SK-N-SH treated with all-trans-retinoic acid at 6 μM for 48 hours (cell line): ENCODE data around the gene TXNDC11.

Source experiments
- ATAC-seq: fragments of 200-7000 bp; cut with Tn5 transposase; 3 replicates; pipeline ENCODE4 v1.9.1; 2020; ENCODE audit warnings: mild to moderate bottlenecking, moderate library complexity
- BACH2 ChIP-seq: fragments of 250-450 bp; sonication (Bioruptor Pico); IDR thresholded peaks from 2 replicates; pipeline ENCODE4 v1.9.0; 2021; ENCODE audit warnings: mild to moderate bottlenecking, borderline replicate concordance
- CREB5 ChIP-seq: fragments of 250-450 bp; sonication (Bioruptor Pico); IDR thresholded peaks from 2 replicates; pipeline ENCODE4 v1.5.1; 2020; ENCODE audit warnings: low read depth, mild to moderate bottlenecking, moderate library complexity
- CSDC2 ChIP-seq: fragments of 250-450 bp; sonication (Bioruptor Pico); IDR thresholded peaks from 2 replicates; pipeline ENCODE4 v1.5.0; 2020; ENCODE audit warnings: mild to moderate bottlenecking, moderate library complexity
- ESRRG ChIP-seq: fragments of 250-450 bp; sonication (Bioruptor Pico); IDR thresholded peaks from 2 replicates; pipeline ENCODE4 v1.6.1; 2021; ENCODE audit warnings: mild to moderate bottlenecking
- GLIS3 ChIP-seq: fragments of 250-450 bp; sonication (Bioruptor Pico); IDR thresholded peaks from 2 replicates; pipeline ENCODE4 v1.5.0; 2020; ENCODE audit warnings: mild to moderate bottlenecking, moderate library complexity
- OSR1 ChIP-seq: fragments of 250-450 bp; sonication (Bioruptor Pico); IDR thresholded peaks from 2 replicates; pipeline ENCODE4 v1.8.0; 2022; ENCODE audit warnings: moderate library complexity, mild to moderate bottlenecking, inconsistent platforms
- PATZ1 ChIP-seq: fragments of 250-450 bp; sonication (Bioruptor Pico); IDR thresholded peaks from 2 replicates; pipeline ENCODE4 v1.8.0; 2020; ENCODE audit warnings: mild to moderate bottlenecking, moderate library complexity, borderline replicate concordance
- PPARA ChIP-seq: fragments of 250-450 bp; sonication (Bioruptor Pico); IDR thresholded peaks from 2 replicates; pipeline ENCODE4 v1.5.0; 2020; ENCODE audit warnings: mild to moderate bottlenecking, borderline replicate concordance
- SNAI2 ChIP-seq: fragments of 250-450 bp; sonication (Bioruptor Pico); IDR thresholded peaks from 2 replicates; pipeline ENCODE4 v1.5.0; 2020; ENCODE audit warnings: mild to moderate bottlenecking, moderate library complexity
- TCF4 ChIP-seq: fragments of 250-450 bp; sonication (Bioruptor Pico); IDR thresholded peaks from 2 replicates; pipeline ENCODE4 v1.8.0; 2021; ENCODE audit warnings: mild to moderate bottlenecking, moderate library complexity, borderline replicate concordance
- TOX ChIP-seq: fragments of 250-450 bp; sonication (Bioruptor Pico); IDR thresholded peaks from 2 replicates; pipeline ENCODE4 v1.8.0; 2021; ENCODE audit warnings: mild to moderate bottlenecking, moderate library complexity, borderline replicate concordance
- ZC3H10 ChIP-seq: fragments of 250-450 bp; sonication (Bioruptor Pico); IDR thresholded peaks from 2 replicates; pipeline ENCODE4 v1.5.1; 2021; ENCODE audit warnings: mild to moderate bottlenecking, moderate library complexity
- ZFP3 ChIP-seq: fragments of 250-450 bp; sonication (Bioruptor Pico); IDR thresholded peaks from 2 replicates; pipeline ENCODE4 v1.5.0; 2020; ENCODE audit warnings: mild to moderate bottlenecking, moderate library complexity
- ZFP30 ChIP-seq: fragments of 450-650 bp; formaldehyde crosslinking; IDR thresholded peaks from 2 replicates; pipeline ENCODE4 v1.5.0; 2022; ENCODE audit warnings: mild to moderate bottlenecking, moderate library complexity
- ZNF565 ChIP-seq: fragments of 450-650 bp; formaldehyde crosslinking; conservative IDR thresholded peaks from 2 replicates; pipeline ENCODE4 v1.5.0; 2020; ENCODE audit warnings: low read depth, mild to moderate bottlenecking, moderate library complexity
- ZNF8 ChIP-seq: fragments of 450-650 bp; formaldehyde crosslinking; IDR thresholded peaks from 2 replicates; pipeline ENCODE4 v1.5.0; 2020; ENCODE audit warnings: mild to moderate bottlenecking, moderate library complexity
- TF ChIP-seq, protein P1 (sequence below): fragments of 250-450 bp; sonication (Bioruptor Pico); IDR thresholded peaks from 2 replicates; pipeline ENCODE4 v1.8.0; 2021; ENCODE audit warnings: low read depth, mild to moderate bottlenecking, moderate library complexity, borderline replicate concordance
- TF ChIP-seq, protein P2 (sequence below): fragments of 250-450 bp; sonication (Bioruptor Pico); IDR thresholded peaks from 2 replicates; pipeline ENCODE4 v1.5.1; 2021; ENCODE audit warnings: mild to moderate bottlenecking, moderate library complexity

The TXNDC11 gene

DNA sequence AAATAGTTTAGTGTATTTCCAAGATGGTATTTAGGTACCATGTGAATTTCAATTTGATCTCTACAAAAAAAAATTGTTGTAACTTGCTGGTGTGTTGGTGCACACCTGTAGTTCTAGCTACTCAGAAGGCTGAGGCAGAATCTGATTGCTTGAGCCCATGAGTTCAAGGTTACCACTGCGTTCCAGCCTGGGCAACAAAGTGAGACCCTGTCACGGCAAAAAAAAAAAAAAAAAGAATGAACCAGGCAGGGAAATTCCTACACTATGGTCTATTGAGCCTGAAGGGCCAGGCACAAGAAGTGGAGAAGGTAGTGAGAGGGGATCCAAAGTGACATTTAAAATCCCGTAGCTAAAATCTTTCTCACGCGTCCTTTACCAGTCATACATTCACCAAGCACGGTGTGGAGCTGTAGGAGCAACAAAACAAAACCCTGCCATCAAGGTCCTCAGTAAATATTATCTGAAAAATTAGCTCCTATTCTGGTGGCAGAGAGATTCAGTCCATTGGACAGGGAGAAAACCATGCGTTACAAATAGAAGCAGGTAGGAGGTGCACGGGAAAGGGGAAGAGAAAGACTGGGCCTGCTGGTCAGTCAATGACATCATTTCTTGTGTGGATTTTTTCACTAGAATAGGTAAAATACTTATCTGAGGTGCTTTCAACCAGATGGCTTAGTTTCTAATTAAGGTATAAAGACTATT lies 27.3 kb downstream of the TXNDC11 start:
- ATAC-seq, result no peak
- TF ChIP-seq ZNF565 (CRISPR knock-in tag), result no peak
- no peak for TF ChIP-seq PATZ1
- TF ChIP-seq, protein P1, sequence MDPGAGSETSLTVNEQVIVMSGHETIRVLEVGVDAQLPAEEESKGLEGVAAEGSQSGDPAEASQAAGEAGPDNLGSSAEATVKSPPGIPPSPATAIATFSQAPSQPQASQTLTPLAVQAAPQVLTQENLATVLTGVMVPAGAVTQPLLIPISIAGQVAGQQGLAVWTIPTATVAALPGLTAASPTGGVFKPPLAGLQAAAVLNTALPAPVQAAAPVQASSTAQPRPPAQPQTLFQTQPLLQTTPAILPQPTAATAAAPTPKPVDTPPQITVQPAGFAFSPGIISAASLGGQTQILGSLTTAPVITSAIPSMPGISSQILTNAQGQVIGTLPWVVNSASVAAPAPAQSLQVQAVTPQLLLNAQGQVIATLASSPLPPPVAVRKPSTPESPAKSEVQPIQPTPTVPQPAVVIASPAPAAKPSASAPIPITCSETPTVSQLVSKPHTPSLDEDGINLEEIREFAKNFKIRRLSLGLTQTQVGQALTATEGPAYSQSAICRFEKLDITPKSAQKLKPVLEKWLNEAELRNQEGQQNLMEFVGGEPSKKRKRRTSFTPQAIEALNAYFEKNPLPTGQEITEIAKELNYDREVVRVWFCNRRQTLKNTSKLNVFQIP (CRISPR knock-in tag), result no peak
- TF ChIP-seq BACH2 (CRISPR knock-in tag), result no peak
- TF ChIP-seq ZC3H10 (CRISPR knock-in tag), result no peak
- no peak for TF ChIP-seq SNAI2 (CRISPR knock-in tag)
- TF ChIP-seq PPARA (CRISPR knock-in tag), result no peak
- no peak for TF ChIP-seq CSDC2 (CRISPR knock-in tag)
- no peak for TF ChIP-seq OSR1 (CRISPR knock-in tag)
- TF ChIP-seq, protein P2, sequence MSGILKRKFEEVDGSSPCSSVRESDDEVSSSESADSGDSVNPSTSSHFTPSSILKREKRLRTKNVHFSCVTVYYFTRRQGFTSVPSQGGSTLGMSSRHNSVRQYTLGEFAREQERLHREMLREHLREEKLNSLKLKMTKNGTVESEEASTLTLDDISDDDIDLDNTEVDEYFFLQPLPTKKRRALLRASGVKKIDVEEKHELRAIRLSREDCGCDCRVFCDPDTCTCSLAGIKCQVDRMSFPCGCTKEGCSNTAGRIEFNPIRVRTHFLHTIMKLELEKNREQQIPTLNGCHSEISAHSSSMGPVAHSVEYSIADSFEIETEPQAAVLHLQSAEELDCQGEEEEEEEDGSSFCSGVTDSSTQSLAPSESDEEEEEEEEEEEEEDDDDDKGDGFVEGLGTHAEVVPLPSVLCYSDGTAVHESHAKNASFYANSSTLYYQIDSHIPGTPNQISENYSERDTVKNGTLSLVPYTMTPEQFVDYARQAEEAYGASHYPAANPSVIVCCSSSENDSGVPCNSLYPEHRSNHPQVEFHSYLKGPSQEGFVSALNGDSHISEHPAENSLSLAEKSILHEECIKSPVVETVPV (CRISPR knock-in tag), result no peak
- TF ChIP-seq CREB5 (CRISPR knock-in tag), result no peak
- TF ChIP-seq ZFP3 (CRISPR knock-in tag), result no peak

DNA sequence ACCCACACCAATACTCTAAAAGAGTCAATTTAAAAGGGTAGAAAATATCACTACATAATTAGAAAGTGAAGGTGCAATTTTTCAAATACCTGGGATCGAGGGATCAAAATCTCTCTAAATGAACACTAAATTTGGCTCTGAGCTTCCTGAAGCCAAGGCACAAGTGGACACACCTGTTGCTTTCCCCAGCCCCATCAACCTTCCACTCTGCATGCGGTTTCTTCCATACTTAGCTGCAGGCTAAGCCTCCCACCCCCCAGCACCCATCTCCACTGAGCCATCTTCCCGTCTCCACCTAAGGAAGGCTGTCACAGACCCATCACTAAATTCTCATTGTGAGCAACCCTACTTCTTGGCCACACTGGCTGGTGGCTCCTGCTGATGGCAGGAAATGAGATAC lies 30.5 kb downstream of the TXNDC11 start:
- ATAC-seq, result no peak
- TF ChIP-seq, protein P2 (CRISPR knock-in tag), result no peak
- no peak for TF ChIP-seq ZFP3 (CRISPR knock-in tag)

- no peak for TF ChIP-seq ZNF565 (CRISPR knock-in tag)
- TF ChIP-seq CREB5 (CRISPR knock-in tag), result no peak
- no peak for TF ChIP-seq CSDC2 (CRISPR knock-in tag)
- TF ChIP-seq, protein P1 (CRISPR knock-in tag), result no peak
- no peak for TF ChIP-seq ZNF8 (CRISPR knock-in tag)
- no peak for TF ChIP-seq GLIS3 (CRISPR knock-in tag)
- TF ChIP-seq ZFP3 (CRISPR knock-in tag), result no peak
- no peak for TF ChIP-seq ZC3H10 (CRISPR knock-in tag)
- TF ChIP-seq ESRRG (CRISPR knock-in tag), result no peak
- no peak for TF ChIP-seq PATZ1
- no peak for TF ChIP-seq TOX
- no peak for TF ChIP-seq BACH2 (CRISPR knock-in tag)
- no peak for TF ChIP-seq TCF4 (CRISPR knock-in tag)
- no peak for TF ChIP-seq ZFP30 (CRISPR knock-in tag)
- ATAC-seq, result no peak
Measured at GRCh38 chr16:11711662-11712061, 31.0 kb downstream of the TXNDC11 start.
